GM23338 (cell line): Measurements from ENCODE around the gene JPH4. TPM values are rescaled to one million over a fixed set of nuclear protein-coding genes. Genes with fewer than 3 reads are reported as not detected.

Experiments
- ATAC-seq: fragments of 200-7000 bp; cut with Tn5 transposase; 3 replicates; pipeline ENCODE4 v1.9.1; 2020
- DNase-seq: peaks from one replicate; pipeline ENCODE4 v3.0.0-alpha.2; 2015; ENCODE audit warnings: low spot score
- H2AFZ ChIP-seq: fragments of 200-600 bp; sonication (generic); 2 replicates; pipeline ENCODE4 v1.8.0; 2016; ENCODE audit warnings: antibody characterized with exemption, mild to moderate bottlenecking, moderate library complexity
- H3F3A ChIP-seq: fragments of 200-600 bp; sonication (generic); replicated peaks from 2 replicates; pipeline ENCODE4 v1.8.0; 2017; ENCODE audit warnings: antibody characterized with exemption, mixed run types, low read depth
- H3K27ac ChIP-seq: fragments of 200-600 bp; sonication (generic); 2 replicates; pipeline ENCODE4 v1.6.1; 2016; ENCODE audit warnings: low read depth
- H3K27me3 ChIP-seq: fragments of 200-600 bp; sonication (generic); 2 replicates; pipeline ENCODE4 v1.8.0; 2016; ENCODE audit warnings: mild to moderate bottlenecking, mixed run types, moderate library complexity; ENCODE audit not compliant: insufficient read depth
- H3K36me3 ChIP-seq: fragments of 200-600 bp; sonication (generic); 2 replicates; pipeline ENCODE4 v1.8.0; 2016; ENCODE audit warnings: mild to moderate bottlenecking; ENCODE audit not compliant: insufficient read depth
- H3K4me1 ChIP-seq: fragments of 200-600 bp; sonication (generic); 2 replicates; pipeline ENCODE4 v1.8.0; 2016; ENCODE audit warnings: mild to moderate bottlenecking, moderate library complexity; ENCODE audit not compliant: insufficient read depth
- H3K4me2 ChIP-seq: fragments of 200-600 bp; sonication (generic); 2 replicates; pipeline ENCODE4 v1.7.1; 2017; ENCODE audit warnings: mixed run types
- H3K4me3 ChIP-seq: fragments of 200-600 bp; sonication (generic); 2 replicates; pipeline ENCODE4 v1.6.1; 2016; ENCODE audit warnings: mixed run types
- H3K79me2 ChIP-seq: fragments of 200-600 bp; sonication (generic); replicated peaks from 2 replicates; pipeline ENCODE4 v1.8.0; 2017; ENCODE audit warnings: mild to moderate bottlenecking; ENCODE audit not compliant: insufficient read depth
- H3K9me2 ChIP-seq: fragments of 200-600 bp; sonication (generic); 2 replicates; pipeline ENCODE4 v1.8.0; 2017; ENCODE audit not compliant: insufficient read depth
- H4K20me1 ChIP-seq: fragments of 200-600 bp; sonication (generic); replicated peaks from 2 replicates; pipeline ENCODE4 v1.8.0; 2017; ENCODE audit warnings: mild to moderate bottlenecking; ENCODE audit not compliant: insufficient read depth
- H3K27ac Mint-ChIP-seq: 2 replicates; pipeline ENCODE4 v1.8.0; 2020; ENCODE audit warnings: inconsistent platforms, mild to moderate bottlenecking, moderate library complexity, mixed read lengths
- H3K27me3 Mint-ChIP-seq: 3 replicates; pipeline ENCODE4 v1.8.0; 2022; ENCODE audit warnings: low read depth, mild to moderate bottlenecking, moderate library complexity, mixed read lengths, inconsistent platforms; ENCODE audit not compliant: insufficient read depth, poor library complexity
- H3K36me3 Mint-ChIP-seq: 3 replicates; pipeline ENCODE4 v1.8.0; 2021; ENCODE audit warnings: low read depth, mild to moderate bottlenecking, inconsistent platforms, moderate library complexity, mixed read lengths
- H3K4me1 Mint-ChIP-seq: 3 replicates; pipeline ENCODE4 v1.8.0; 2020; ENCODE audit warnings: mild to moderate bottlenecking, inconsistent platforms, mixed read lengths
- H3K4me3 Mint-ChIP-seq: 3 replicates; pipeline ENCODE4 v1.8.0; 2021; ENCODE audit warnings: moderate library complexity, mild to moderate bottlenecking, inconsistent platforms, mixed read lengths
- H3K9me3 Mint-ChIP-seq: 3 replicates; pipeline ENCODE4 v1.8.0; 2020; ENCODE audit warnings: moderate library complexity, mild to moderate bottlenecking, inconsistent platforms, mixed read lengths
- CREB1 ChIP-seq: fragments of 250-450 bp; sonication (Bioruptor Pico); IDR thresholded peaks from 2 replicates; pipeline ENCODE4 v1.5.0; 2020; ENCODE audit warnings: low read depth, mild to moderate bottlenecking, moderate library complexity
- EZH2 ChIP-seq: fragments of 200-600 bp; sonication (generic); IDR thresholded peaks from one replicate; pipeline ENCODE4 v1.8.0; 2017; ENCODE audit warnings: antibody characterized with exemption, mild to moderate bottlenecking, low read depth; ENCODE audit not compliant: unreplicated experiment
- JUNB ChIP-seq: IDR thresholded peaks from one replicate; pipeline ENCODE4 v1.6.1; 2016; ENCODE audit warnings: antibody characterized with exemption; ENCODE audit not compliant: unreplicated experiment
- NANOG ChIP-seq: IDR thresholded peaks from 2 replicates; pipeline ENCODE4 v1.6.1; 2016; ENCODE audit warnings: antibody characterized with exemption, borderline replicate concordance
- polyA plus RNA-seq: library from polyadenylated mRNA; unstranded; fragments of >200 nt; fragmentation: Nextera tagmentation; extraction: Ambion mirVana; gene quantifications from 2 replicates; pipeline ENCODE4 v1.2.1, GENCODE V29; 2016
- total RNA-seq: library from RNA; depleted of rRNA; stranded (reverse); fragments of >200 nt; shearing (Covaris generic); gene quantifications from 2 replicates; pipeline ENCODE4 v1.2.3, GENCODE V29; 2014
- TF ChIP-seq, protein P1 (sequence below): fragments of 250-450 bp; sonication (Bioruptor Pico); IDR thresholded peaks from 2 replicates; pipeline ENCODE4 v1.5.0; 2020; ENCODE audit warnings: mild to moderate bottlenecking, moderate library complexity
- TF ChIP-seq, protein P2 (sequence below): IDR thresholded peaks from 2 replicates; pipeline ENCODE4 v1.6.1; 2016; ENCODE audit warnings: antibody characterized with exemption

The JPH4 gene
- total and polyA plus RNA-seq, 2 experiments from 2014 or later, result 11.0 to 29.9 TPM

GRCh38 chr14:23623962-23624361 is 45.4 kb upstream of the JPH4 start:
- DNase-seq (no peak), ATAC-seq (no peak)
- H2AFZ ChIP-seq, result no peak overlapping the region
- no peak overlapping the region for H3K4me2 ChIP-seq
- H3K27ac Mint-ChIP-seq, result no peak overlapping the region
- no peaks in the 10 kb centered on the region for H3K4me1 ChIP-seq
- peaks cover 16% of the 10 kb centered on the region for H3K36me3 Mint-ChIP-seq
- H4K20me1 ChIP-seq, result no peaks in the 10 kb centered on the region
- H3K9me3 Mint-ChIP-seq, result peaks cover 55% of the 10 kb centered on the region
- H3K4me1 Mint-ChIP-seq, result no peaks in the 10 kb centered on the region
- TF ChIP-seq CREB1 (CRISPR knock-in tag) (no peak), EZH2 (no peak), NANOG (no peak), JUNB (no peak)
- TF ChIP-seq, protein P1, sequence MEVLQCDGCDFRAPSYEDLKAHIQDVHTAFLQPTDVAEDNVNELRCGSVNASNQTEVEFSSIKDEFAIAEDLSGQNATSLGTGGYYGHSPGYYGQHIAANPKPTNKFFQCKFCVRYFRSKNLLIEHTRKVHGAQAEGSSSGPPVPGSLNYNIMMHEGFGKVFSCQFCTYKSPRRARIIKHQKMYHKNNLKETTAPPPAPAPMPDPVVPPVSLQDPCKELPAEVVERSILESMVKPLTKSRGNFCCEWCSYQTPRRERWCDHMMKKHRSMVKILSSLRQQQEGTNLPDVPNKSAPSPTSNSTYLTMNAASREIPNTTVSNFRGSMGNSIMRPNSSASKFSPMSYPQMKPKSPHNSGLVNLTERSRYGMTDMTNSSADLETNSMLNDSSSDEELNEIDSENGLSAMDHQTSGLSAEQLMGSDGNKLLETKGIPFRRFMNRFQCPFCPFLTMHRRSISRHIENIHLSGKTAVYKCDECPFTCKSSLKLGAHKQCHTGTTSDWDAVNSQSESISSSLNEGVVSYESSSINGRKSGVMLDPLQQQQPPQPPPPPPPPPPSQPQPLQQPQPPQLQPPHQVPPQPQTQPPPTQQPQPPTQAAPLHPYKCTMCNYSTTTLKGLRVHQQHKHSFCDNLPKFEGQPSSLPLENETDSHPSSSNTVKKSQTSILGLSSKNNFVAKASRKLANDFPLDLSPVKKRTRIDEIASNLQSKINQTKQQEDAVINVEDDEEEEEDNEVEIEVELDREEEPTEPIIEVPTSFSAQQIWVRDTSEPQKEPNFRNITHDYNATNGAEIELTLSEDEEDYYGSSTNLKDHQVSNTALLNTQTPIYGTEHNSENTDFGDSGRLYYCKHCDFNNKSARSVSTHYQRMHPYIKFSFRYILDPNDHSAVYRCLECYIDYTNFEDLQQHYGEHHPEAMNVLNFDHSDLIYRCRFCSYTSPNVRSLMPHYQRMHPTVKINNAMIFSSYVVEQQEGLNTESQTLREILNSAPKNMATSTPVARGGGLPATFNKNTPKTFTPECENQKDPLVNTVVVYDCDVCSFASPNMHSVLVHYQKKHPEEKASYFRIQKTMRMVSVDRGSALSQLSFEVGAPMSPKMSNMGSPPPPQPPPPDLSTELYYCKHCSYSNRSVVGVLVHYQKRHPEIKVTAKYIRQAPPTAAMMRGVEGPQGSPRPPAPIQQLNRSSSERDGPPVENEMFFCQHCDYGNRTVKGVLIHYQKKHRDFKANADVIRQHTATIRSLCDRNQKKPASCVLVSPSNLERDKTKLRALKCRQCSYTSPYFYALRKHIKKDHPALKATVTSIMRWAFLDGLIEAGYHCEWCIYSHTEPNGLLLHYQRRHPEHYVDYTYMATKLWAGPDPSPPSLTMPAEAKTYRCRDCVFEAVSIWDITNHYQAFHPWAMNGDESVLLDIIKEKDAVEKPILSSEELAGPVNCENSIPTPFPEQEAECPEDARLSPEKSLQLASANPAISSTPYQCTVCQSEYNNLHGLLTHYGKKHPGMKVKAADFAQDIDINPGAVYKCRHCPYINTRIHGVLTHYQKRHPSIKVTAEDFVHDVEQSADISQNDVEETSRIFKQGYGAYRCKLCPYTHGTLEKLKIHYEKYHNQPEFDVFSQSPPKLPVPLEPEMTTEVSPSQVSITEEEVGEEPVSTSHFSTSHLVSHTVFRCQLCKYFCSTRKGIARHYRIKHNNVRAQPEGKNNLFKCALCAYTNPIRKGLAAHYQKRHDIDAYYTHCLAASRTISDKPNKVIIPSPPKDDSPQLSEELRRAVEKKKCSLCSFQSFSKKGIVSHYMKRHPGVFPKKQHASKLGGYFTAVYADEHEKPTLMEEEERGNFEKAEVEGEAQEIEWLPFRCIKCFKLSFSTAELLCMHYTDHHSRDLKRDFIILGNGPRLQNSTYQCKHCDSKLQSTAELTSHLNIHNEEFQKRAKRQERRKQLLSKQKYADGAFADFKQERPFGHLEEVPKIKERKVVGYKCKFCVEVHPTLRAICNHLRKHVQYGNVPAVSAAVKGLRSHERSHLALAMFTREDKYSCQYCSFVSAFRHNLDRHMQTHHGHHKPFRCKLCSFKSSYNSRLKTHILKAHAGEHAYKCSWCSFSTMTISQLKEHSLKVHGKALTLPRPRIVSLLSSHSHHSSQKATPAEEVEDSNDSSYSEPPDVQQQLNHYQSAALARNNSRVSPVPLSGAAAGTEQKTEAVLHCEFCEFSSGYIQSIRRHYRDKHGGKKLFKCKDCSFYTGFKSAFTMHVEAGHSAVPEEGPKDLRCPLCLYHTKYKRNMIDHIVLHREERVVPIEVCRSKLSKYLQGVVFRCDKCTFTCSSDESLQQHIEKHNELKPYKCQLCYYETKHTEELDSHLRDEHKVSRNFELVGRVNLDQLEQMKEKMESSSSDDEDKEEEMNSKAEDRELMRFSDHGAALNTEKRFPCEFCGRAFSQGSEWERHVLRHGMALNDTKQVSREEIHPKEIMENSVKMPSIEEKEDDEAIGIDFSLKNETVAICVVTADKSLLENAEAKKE (CRISPR knock-in tag), result no peak
- TF ChIP-seq, protein P2, sequence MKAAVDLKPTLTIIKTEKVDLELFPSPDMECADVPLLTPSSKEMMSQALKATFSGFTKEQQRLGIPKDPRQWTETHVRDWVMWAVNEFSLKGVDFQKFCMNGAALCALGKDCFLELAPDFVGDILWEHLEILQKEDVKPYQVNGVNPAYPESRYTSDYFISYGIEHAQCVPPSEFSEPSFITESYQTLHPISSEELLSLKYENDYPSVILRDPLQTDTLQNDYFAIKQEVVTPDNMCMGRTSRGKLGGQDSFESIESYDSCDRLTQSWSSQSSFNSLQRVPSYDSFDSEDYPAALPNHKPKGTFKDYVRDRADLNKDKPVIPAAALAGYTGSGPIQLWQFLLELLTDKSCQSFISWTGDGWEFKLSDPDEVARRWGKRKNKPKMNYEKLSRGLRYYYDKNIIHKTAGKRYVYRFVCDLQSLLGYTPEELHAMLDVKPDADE, result no peak
- H3K27ac ChIP-seq, result no peak overlapping the region
- H3K27me3 ChIP-seq, result no peaks in the 10 kb centered on the region
- H3K79me2 ChIP-seq, result no peaks in the 10 kb centered on the region
- peaks cover 10% of the 10 kb centered on the region for H3K27me3 Mint-ChIP-seq
- no peaks in the 10 kb centered on the region for H3F3A ChIP-seq
- H3K36me3 ChIP-seq, result no peaks in the 10 kb centered on the region
- 0 out of 2 replicates have a peak, but pooled peaks cover 3% of the 10 kb centered on the region for H3K9me2 ChIP-seq
- H3K4me3 Mint-ChIP-seq, result no peak overlapping the region
- H3K4me3 ChIP-seq, result no peak overlapping the region
